ENCODE results near the gene ABLIM2. TPM values are rescaled to one million over a fixed set of nuclear protein-coding genes. Genes with fewer than 3 reads are reported as not detected.

Gene ABLIM2
- total RNA-seq, 1 experiment from 2014 or later: 2.3 TPM

GRCh38 chr4:7995135-7995534 is 163.5 kb downstream of the ABLIM2 start:
- no peak for DNase-seq (ENCODE audit: extremely low read depth, low read depth)

DNA sequence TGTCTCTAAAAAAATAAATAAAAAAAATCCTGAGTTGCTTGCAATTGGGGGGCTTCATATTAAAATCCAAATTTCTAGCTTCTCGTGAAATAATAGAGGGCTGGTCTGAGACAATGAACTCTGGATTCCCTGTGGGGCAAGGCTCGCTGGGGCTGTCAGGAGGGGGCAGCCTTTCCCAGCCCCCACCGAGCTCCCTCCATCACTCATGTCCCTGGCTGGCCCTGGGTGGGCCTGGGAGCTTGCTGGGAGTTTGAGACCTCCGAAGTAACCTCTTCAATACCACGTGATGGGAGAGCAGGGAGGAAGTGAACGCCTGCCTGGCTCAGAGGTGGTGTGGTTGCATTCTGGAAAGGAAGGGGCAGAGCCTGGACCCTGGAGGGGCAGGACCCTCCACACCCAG is 164.9 kb downstream of the ABLIM2 start:
- no peak for DNase-seq (ENCODE audit: extremely low read depth, low read depth)

GRCh38 chr4:7992846-7993245 is 165.8 kb downstream of the ABLIM2 start:
- no peak for DNase-seq (ENCODE audit: extremely low read depth, low read depth)

DNA sequence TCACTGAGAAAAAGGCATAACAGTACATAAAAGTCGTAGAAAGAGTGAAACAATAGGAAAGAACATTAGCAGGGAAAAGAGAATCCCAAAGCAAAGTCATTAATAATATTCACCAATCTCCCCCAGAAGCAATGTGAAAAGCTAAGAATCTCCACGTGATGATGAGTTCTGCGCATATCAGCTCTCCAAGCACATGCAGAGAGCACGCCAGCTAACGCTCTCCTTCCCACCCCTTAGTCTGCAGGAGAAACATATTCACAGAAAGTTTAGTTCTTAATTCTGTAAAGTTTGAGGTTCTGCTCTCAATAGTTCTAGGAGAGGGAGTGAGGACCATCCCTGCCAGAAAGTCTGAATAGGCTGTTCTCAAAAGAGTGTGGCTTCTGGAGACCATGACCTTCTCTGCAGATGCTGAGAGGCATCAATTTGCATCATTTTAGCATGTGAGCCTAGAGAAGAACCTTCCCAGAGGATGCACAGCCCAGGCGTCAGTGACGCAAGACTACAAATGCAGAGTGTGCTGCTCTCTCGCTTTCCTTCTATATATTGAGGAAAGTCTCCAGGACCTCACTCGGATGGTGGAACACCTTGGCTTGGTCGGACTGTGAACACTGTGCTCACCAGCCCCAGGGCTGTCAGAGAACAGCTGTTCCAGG is 167.7 kb downstream of the ABLIM2 start:
- no peak for DNase-seq (ENCODE audit: extremely low read depth, low read depth)

GRCh38 chr4:7989654-7990053 is 169.0 kb downstream of the ABLIM2 start:
- DNase-seq (ENCODE audit: extremely low read depth, low read depth): no peak

DNA sequence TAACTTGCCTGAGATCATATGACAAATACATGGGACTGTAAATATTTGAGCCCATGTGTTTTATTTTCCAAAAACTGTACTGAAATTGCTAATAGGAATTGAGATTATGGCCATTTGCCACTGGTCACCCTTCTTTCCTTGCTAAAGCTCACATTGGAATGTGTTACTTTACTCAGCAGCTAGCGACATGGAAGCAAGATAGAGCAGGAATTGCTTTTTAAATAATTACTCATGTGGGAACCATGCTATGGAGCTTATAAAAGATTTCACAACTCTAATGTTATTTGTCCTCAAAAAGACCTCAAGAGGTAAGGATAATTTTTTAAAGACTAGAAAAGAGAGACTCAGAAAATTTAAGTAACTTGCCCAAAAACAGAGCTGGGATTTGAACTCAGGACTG is 170.2 kb downstream of the ABLIM2 start:
- DNase-seq (ENCODE audit: extremely low read depth, low read depth): no peak

GRCh38 chr4:7987148-7987989 is 171.2 kb downstream of the ABLIM2 start:
- no peak for DNase-seq (ENCODE audit: extremely low read depth, low read depth)

GRCh38 chr4:7985891-7986441 is 172.6 kb downstream of the ABLIM2 start:
- no peak for DNase-seq (ENCODE audit: extremely low read depth, low read depth)

DNA sequence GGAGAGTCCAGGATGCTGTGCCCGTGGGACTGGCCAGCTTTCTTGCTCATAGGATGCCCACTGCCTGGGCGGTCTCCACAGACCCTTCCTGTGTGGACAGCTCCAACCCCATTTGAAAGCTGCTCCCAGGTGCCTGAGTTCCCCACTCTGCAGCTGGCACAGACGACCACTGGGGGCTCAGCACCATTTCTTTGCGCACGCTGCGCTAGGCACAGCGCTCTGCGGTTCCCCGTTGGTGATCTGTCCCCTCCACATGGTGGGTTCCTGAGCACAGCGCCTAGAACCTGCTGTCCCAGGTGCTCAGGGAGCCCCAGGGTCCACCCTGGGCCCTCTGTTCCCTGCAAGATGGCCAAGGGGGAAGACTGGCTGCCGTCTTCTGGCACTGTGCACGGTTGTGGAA is 173.5 kb downstream of the ABLIM2 start:
- no peak for DNase-seq (ENCODE audit: extremely low read depth, low read depth)

DNA sequence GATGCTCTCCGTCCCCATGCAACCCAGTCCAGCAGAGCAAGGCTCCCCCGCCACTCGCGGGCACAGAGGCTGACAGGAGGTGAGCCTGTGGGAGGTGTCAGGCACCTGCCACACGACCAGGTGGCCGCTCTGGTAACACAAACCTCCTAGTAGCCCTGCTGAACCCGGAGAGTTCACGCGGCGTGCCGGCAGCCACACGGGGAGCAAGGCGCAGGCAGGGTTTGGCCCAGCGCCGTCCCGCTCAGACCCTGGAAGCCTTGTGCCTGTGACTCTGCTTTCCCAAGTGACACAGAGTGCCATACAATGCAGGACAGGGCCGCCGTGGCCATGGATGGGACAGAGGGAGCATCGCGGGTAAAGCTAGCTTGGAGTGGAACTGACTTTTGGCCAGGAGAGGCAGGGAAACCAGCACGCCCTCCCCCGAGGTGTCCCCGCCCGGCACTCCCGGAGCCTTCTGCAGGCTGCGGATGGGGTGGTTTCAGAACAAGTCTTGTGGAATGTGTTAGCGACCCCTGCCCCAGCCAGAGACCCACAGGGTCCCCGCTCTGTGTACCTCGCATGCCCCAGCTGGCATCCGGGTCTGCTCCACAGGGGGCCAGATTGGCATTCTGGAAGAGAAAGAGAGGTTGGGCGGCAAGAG is 174.2 kb downstream of the ABLIM2 start:
- no peak for DNase-seq (ENCODE audit: extremely low read depth, low read depth)

- DNase-seq (ENCODE audit: extremely low read depth, low read depth): no peak
These were observed 175.3 kb downstream of the ABLIM2 start for GRCh38 chr4:7983296-7983695.

DNA sequence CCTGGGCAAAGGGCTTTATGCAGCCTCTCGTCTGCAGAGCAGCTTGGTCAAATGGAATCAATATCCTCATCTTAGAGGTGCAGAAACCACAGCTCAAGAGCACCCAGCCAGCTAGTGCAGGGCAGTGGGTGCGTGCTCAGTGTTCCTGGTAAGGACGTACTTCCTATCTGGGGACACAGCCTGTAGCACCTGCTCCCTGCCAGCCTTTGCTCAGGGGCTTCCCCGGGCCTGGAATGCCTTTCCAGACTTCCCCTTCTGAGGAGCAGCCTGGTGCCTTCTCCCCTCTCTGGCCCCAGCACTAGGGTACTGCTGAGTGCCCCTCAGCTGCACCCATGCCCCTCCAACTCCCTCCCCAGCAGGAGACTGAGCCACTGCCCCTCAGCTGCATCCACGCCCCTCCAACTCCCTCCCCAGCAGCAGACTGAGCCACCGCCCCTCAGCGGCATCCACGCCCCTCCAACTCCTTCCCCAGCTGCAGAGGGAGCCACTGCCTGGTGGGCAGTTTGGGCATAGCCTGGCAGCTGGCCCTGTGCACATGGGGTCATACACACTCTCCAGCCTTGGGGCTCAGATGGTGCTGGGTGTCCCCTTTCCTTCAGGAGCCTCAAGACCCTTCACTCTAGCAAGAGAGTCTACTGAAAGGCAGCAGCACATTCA is 176.7 kb downstream of the ABLIM2 start:
- DNase-seq (ENCODE audit: extremely low read depth, low read depth): no peak

DNA sequence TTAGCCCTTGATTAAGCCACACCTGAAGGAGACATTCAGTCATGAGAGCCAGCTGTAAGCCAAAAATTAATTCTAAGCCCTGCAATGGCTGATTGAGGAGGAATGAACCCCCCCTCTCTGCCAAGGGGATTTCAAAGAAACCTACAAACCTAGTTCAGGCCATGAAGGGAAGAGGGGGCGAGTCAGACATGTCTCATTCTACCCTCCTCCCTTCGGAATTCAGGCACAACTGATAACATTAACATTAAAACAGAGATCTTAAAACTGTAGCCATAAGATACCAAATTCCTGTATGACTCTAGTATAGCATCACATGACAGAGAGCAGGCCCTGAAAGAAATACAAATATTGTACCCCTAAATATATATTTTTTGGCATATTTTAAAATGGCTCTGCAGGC is 178.6 kb downstream of the ABLIM2 start:
- DNase-seq (ENCODE audit: extremely low read depth, low read depth): no peak

GRCh38 chr4:7979652-7979968 is 179.0 kb downstream of the ABLIM2 start:
- DNase-seq (ENCODE audit: extremely low read depth, low read depth): no peak

- no peak for DNase-seq (ENCODE audit: extremely low read depth, low read depth)
These were observed 179.5 kb downstream of the ABLIM2 start for GRCh38 chr4:7978907-7979651.

GRCh38 chr4:7978489-7978888 is 180.1 kb downstream of the ABLIM2 start:
- DNase-seq (ENCODE audit: extremely low read depth, low read depth): no peak

- DNase-seq (ENCODE audit: extremely low read depth, low read depth): no peak
These were observed 182.0 kb downstream of the ABLIM2 start for GRCh38 chr4:7976634-7977033.

DNA sequence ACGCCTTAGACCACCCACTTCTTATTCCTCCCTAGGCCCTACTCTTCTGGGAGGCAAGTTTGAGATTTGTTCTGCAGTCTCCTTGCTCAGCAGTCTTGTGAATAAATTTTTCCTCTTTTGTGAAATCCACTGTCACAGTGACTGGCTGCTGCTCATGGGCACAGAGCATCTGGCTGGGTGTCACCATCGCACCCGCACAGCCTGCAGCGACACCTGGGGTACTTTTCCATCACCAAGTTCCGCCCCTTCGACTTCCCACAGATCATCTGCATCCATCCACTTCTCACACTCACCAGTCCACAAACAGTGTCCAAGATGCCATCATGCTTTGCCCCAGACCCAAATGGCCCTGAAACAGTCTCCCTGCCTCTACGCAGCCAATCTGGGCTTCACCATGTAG is 182.6 kb downstream of the ABLIM2 start:
- no peak for DNase-seq (ENCODE audit: extremely low read depth, low read depth)

DNA sequence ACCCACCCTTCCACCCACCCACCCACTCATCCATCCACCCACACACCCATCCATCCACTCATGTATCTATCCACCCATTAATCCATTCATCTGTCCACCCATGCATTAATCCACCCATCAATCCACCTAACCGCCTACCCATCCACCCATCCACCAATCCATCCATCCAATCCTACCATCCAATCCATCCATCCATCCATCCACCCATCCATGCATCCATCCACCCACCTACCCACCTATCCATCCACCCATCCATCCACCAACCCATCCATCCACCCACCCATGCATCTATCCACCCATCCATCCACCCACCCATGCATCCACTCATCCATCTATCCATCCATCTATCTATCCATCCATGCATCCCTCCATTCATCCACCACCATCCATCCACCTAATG is 184.2 kb downstream of the ABLIM2 start:
- DNase-seq (ENCODE audit: extremely low read depth, low read depth): no peak

DNA sequence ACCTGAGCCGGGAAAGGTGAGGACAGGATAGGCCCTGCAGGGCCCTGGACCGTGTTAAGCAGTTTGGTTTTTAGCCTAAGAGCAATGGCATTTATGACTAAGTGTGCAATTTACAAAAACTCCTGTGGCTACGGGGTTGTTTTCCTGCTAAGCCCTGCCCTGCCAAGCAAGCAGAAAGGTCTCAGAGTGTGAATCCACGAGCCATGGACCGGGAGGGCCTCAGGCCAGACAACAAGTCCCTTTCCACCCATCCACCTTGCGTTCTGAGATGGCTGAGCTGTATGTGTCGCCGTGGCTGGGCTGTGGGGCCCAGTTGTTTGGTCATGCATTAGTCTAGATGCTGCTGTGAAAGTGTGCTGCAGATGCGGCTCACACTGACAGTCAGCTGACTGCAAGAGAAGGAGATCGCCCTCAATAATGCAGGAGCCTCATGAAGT is 185.1 kb downstream of the ABLIM2 start:
- no peak for DNase-seq (ENCODE audit: extremely low read depth, low read depth)

All from NCI-H460 (cell line).